Measurements from ENCODE around the gene CCDC93.

DNA sequence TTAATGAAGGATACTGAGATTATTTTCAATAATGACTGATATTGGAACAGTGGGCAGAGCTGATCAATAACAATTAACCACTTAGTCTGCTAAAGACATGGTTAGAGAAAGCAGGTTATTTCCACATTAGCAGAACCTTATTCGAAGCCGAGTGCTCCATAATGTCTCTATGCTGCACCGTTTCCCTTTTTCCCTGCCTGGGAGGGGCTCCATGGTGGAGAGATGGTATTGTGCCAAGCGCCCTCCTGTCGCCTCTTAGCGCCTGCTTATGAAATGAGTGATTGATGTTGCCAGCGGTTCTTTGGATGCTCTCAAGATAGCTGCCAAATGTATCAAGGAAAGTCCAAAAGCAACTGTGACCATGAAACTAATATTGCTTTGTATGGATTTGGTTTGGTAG, 39.8 kb upstream of the CCDC93 start:
- TF ChIP-seq, protein P1, sequence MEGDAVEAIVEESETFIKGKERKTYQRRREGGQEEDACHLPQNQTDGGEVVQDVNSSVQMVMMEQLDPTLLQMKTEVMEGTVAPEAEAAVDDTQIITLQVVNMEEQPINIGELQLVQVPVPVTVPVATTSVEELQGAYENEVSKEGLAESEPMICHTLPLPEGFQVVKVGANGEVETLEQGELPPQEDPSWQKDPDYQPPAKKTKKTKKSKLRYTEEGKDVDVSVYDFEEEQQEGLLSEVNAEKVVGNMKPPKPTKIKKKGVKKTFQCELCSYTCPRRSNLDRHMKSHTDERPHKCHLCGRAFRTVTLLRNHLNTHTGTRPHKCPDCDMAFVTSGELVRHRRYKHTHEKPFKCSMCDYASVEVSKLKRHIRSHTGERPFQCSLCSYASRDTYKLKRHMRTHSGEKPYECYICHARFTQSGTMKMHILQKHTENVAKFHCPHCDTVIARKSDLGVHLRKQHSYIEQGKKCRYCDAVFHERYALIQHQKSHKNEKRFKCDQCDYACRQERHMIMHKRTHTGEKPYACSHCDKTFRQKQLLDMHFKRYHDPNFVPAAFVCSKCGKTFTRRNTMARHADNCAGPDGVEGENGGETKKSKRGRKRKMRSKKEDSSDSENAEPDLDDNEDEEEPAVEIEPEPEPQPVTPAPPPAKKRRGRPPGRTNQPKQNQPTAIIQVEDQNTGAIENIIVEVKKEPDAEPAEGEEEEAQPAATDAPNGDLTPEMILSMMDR (optimal IDR thresholded peaks at IDR 0.05 in 1 of 3, IDR thresholded peaks at IDR 0.05 in 1 of 3, conservative IDR thresholded peaks at IDR 0.05 in 1 of 3; ENCODE audit: extremely low read depth in 1 of 3, insufficient read depth in 2 of 3, low read length in 3 of 3) = no peak
- no peak for TF ChIP-seq EZH2 (IDR thresholded peaks at IDR 0.05; ENCODE audit: low read length)
